Mesodermal cell (in vitro differentiated cells): Measurements from ENCODE around the gene IL16.

Experiments
- H3K27ac ChIP-seq: 2 replicates; pipeline ENCODE4 v1.7.0; 2013; ENCODE audit warnings: mild to moderate bottlenecking, low read depth, low read length, moderate library complexity; ENCODE audit not compliant: severe bottlenecking
- H3K36me3 ChIP-seq: 2 replicates; pipeline ENCODE4 v1.7.1; 2013; ENCODE audit warnings: mild to moderate bottlenecking, low read length, moderate library complexity; ENCODE audit not compliant: control insufficient read depth, insufficient read depth
- H3K4me1 ChIP-seq: one replicate; pipeline ENCODE4 v1.7.1; 2013; ENCODE audit warnings: mild to moderate bottlenecking, low read length; ENCODE audit not compliant: insufficient read depth, control insufficient read depth, poor library complexity, severe bottlenecking
- H3K4me3 ChIP-seq: 2 replicates; pipeline ENCODE4 v1.7.0; 2013; ENCODE audit warnings: low read length, control low read depth, mild to moderate bottlenecking; ENCODE audit not compliant: insufficient read depth, poor library complexity, severe bottlenecking; ENCODE audit errors: extremely low read depth
- H3K9me3 ChIP-seq: 2 replicates; pipeline ENCODE4 v1.7.1; 2013; ENCODE audit warnings: mild to moderate bottlenecking, low read length, moderate library complexity; ENCODE audit not compliant: control insufficient read depth
- WGBS, 2 experiments: methylation state at CpG; one replicate each; pipeline ENCODE4 v1.1.5; 2013; ENCODE audit warnings: missing lambda C conversion rate in 2 of 2; ENCODE audit not compliant: insufficient coverage in 2 of 2; 5-methylcytosine and 5-hydroxymethylcytosine counted together

Gene IL16

DNA sequence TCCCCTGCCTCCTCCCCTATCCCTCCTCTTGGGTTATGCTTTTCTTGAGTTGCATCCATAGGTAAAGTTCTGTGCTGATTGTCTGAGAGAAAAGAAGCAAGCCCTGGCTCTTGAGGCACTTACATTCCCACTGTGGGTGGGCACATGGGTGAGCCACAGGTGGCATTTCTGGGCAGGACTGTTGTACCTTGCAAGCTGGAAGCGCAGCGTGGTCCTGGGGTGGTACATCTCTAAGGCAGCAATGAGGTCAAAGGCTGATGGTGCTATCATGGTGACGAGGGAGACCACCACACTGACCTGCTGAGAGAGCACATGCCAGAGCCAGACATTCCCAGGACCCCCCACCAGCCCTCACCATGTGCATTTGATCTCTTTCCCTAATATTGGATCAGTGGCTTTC, 152.6 kb downstream of the IL16 start:
- Histone ChIP-seq H3K9me3 (no peaks in the 10 kb centered on the region), H3K27ac (no peak overlapping the region), H3K36me3 (no peaks in the 10 kb centered on the region), H3K4me3 (no peak overlapping the region), H3K4me1 (no peaks in the 10 kb centered on the region)
- 84 to 89% methylated on average over 1 to 3 of the region's 3 CpGs for WGBS, 2 experiments

DNA sequence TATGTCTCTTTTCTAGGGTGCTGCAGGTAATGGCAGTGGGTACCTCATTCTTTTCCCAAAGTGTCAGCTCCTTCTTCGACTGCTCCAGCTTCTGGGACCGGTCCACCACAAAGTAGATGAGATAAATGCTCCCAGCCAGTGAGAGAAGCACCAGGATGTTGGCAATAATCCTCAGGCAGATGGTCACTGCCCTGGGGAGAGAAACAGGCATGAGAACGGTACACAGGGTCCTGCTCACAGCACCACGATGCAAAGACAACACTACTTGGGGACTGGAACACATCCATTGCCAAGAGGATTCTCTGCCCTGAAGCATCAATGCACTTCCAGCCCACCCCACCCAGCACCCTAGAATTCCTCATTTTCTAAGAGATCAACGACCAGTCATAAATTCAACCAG, 155.0 kb downstream of the IL16 start:
- no peaks in the 10 kb centered on the region for H3K4me1 ChIP-seq
- no peak overlapping the region for H3K27ac ChIP-seq
- H3K9me3 ChIP-seq, result no peaks in the 10 kb centered on the region
- 87 to 93% methylated on average over 2 to 4 of the region's 5 CpGs for WGBS, 2 experiments
- H3K36me3 ChIP-seq, result no peaks in the 10 kb centered on the region
- no peak overlapping the region for H3K4me3 ChIP-seq

DNA sequence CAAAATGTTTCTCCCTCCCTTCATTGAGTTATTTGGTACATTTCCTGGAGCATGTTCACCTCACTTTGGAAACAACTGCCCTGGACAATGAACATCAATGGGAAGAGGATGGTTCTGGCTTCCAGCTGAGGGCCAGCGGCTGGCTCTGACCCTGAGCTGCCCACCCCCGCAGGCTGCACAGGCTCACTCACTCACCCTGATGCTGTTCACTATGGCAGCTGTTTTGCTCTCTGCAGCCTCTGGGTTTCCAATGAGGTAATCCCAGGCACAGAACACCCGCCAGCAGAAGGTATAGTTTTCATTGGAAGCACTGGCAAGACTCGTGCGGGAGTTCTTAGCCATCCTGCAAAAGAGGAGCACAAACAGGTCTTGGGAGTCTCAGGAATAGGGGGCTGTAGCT, 159.6 kb downstream of the IL16 start:
- 83 to 90% methylated on average over 5 of the region's 5 CpGs for WGBS, 2 experiments
- Histone ChIP-seq H3K4me1 (no peaks in the 10 kb centered on the region), H3K9me3 (no peaks in the 10 kb centered on the region), H3K27ac (no peak overlapping the region), H3K4me3 (no peak overlapping the region), H3K36me3 (no peaks in the 10 kb centered on the region)

DNA sequence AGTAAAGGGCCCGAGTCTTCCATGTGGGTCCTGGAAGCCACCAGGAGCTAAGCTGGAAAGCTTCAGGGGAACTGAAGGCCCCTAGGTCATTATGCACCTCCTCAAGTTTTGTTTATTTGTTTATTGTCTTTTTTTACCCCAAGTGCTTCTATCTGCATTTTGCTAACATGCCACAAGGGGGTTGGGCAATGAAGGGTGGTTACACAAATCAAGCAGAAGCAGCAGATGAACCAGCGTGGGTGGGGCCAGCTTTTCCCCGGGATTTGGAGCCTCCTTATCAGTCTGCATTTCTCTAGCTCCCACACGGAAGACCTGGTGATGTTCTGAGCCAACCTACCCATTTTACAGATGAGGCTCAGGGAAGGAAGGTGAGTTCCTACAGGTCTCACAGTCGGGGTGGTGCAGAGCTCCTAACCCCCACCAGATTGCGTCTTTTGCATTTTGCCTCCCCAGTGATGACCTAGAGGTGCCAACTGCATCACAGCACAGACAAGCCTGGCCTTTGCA, 160.6 kb downstream of the IL16 start:
- Histone ChIP-seq H3K4me1 (no peaks in the 10 kb centered on the region), H3K9me3 (no peaks in the 10 kb centered on the region), H3K4me3 (no peak overlapping the region), H3K27ac (no peak overlapping the region), H3K36me3 (no peaks in the 10 kb centered on the region)
- WGBS, 2 experiments, result 92 to 100% methylated on average over 2 to 6 of the region's 6 CpGs

DNA sequence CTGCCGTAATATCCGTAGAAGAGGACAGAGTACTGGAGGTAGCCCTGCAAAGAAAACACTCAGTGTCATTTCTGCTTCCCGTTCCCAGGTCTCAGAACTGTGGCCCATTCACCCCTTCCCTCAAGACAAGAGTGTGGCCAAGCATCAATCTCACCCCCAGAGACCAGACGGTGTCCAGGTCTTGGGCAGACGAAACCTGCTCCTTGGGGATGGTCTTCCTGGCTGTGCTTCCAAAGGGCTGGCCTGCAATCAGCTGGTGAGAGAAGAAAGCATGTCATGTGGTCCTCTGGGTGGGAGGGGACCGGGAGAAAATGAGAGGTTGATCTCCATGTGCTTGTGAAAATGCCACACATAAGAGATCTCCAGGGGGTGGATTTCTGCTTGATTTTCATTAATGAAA, 161.6 kb downstream of the IL16 start:
- no peak overlapping the region for H3K27ac ChIP-seq
- WGBS, 2 experiments, result 93 to 98% methylated on average over 5 of the region's 6 CpGs
- H3K36me3 ChIP-seq, result no peaks in the 10 kb centered on the region
- H3K9me3 ChIP-seq, result no peaks in the 10 kb centered on the region
- no peak overlapping the region for H3K4me3 ChIP-seq
- no peaks in the 10 kb centered on the region for H3K4me1 ChIP-seq

DNA sequence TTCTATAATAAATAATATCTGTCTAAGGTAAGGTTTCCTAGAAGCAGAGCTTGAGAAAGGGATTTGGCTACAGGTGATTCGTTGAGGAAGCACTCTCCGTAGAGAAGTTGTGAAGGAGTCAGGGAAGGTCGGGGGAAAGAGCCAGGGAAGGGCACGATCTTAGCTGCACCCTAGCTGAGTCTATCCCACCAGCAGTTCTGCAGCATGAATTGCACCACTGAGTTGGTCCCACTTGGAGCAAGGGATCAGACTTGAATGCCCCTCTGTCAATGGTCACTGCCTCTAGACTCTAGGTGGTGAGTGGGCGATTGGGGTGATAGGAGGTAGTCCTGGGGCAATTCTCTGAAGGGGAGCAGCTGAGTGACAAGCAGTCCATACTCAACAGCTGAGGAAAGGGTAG, 163.8 kb downstream of the IL16 start:
- Histone ChIP-seq H3K36me3 (no peaks in the 10 kb centered on the region), H3K9me3 (no peaks in the 10 kb centered on the region), H3K4me1 (no peaks in the 10 kb centered on the region), H3K4me3 (no peak overlapping the region), H3K27ac (no peak overlapping the region)
- WGBS, 2 experiments, result 91 to 92% methylated on average over 3 to 4 of the region's 5 CpGs

DNA sequence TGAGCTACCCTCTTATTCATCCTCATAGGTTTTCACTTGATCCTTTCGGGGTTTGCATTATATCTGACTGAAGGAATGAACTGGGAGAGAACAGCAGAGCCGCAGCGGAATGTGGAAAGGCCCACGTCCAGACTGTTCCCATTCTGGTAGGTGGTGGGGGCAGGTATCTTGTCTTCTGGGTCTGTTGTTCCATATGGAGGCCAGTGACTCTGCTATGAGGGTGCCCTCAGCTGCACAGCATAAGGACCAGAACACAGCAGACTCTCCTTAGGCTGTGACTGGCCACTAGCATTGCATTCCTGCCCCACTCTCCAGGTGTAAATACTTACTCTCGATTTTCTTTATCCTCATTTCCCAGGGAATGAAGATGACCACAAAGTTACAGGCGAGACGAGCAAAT, 165.2 kb downstream of the IL16 start:
- 93 to 94% methylated on average over 6 to 7 of the region's 7 CpGs for WGBS, 2 experiments
- no peak overlapping the region for H3K27ac ChIP-seq
- no peaks in the 10 kb centered on the region for H3K36me3 ChIP-seq
- H3K4me3 ChIP-seq, result no peak overlapping the region
- H3K4me1 ChIP-seq, result no peaks in the 10 kb centered on the region
- H3K9me3 ChIP-seq, result no peaks in the 10 kb centered on the region

DNA sequence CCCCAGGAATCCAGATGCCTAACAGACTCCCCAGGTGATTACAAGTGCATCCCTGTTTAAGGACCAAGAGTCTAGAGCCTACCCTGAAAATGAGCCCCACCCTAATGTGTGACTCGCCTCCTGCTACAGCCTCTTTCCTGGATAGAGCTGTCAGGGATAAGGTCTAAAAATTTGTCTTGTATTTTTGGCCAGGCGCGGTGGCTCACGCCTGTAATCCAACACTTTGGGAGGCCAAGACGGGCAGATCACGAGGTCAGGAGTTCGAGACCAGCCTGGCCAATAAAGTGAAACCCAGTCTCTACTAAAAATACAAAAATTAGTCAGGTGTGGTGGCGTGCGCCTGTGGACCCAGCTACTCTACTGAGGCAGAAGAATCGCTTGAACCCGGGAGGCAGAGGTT, 166.1 kb downstream of the IL16 start:
- H3K4me1 ChIP-seq, result no peaks in the 10 kb centered on the region
- H3K27ac ChIP-seq, result no peak overlapping the region
- H3K4me3 ChIP-seq, result no peak overlapping the region
- 82 to 87% methylated on average over 11 of the region's 11 CpGs for WGBS, 2 experiments
- no peaks in the 10 kb centered on the region for H3K36me3 ChIP-seq
- H3K9me3 ChIP-seq, result no peaks in the 10 kb centered on the region

- H3K36me3 ChIP-seq, result no peaks in the 10 kb centered on the region
- 60 to 100% methylated on average over 1 of the region's 3 CpGs for WGBS, 2 experiments
- H3K4me3 ChIP-seq, result no peak overlapping the region
- no peaks in the 10 kb centered on the region for H3K4me1 ChIP-seq
- no peaks in the 10 kb centered on the region for H3K9me3 ChIP-seq
- no peak overlapping the region for H3K27ac ChIP-seq
Observed at GRCh38 chr15:81363276-81363675, 166.6 kb downstream of the IL16 start.
